H1 (cell line): ENCODE results near the gene ZMPSTE24.

Source experiments
- CBX8 ChIP-seq: fragments of 300-800, 300-1000 bp; sonication (generic); IDR thresholded peaks from 2 replicates; pipeline ENCODE4 v1.7.1; 2016; ENCODE audit warnings: low read depth, low read length, borderline replicate concordance
- CREB1 ChIP-seq: IDR thresholded peaks from 2 replicates; pipeline ENCODE4 v1.6.1; 2012; ENCODE audit warnings: inconsistent platforms
- JUND ChIP-seq: IDR thresholded peaks from 2 replicates; pipeline ENCODE4 v1.6.1; 2011; ENCODE audit warnings: mild to moderate bottlenecking, improper control_type of control experiment, low read length
- POLR2AphosphoS5 ChIP-seq: IDR thresholded peaks from 2 replicates; pipeline ENCODE4 v1.6.1; 2011; ENCODE audit warnings: low read depth, low read length
- SIN3A ChIP-seq, 2 experiments: IDR thresholded peaks in 1 of 2; conservative IDR thresholded peaks in 1 of 2; 2 replicates each; pipeline ENCODE4 v1.6.1; 2011 to 2012; ENCODE audit warnings: low read length in 2 of 2, improper control_type of control experiment in 1 of 2, low read depth in 1 of 2, mild to moderate bottlenecking in 1 of 2
- TF ChIP-seq, protein P1 (sequence below), 3 experiments: IDR thresholded peaks; 1 replicate in 2 of 3; 2 replicates in 1 of 3; pipeline versions ENCODE4 v1.5.1 to v1.6.1; 2011; ENCODE audit warnings: low read length in 3 of 3, mild to moderate bottlenecking in 3 of 3, inconsistent platforms in 2 of 3, low read depth in 1 of 3, moderate library complexity in 1 of 3; ENCODE audit not compliant: insufficient read depth in 1 of 3; ENCODE audit errors: control extremely low read depth in 1 of 3

DNA sequence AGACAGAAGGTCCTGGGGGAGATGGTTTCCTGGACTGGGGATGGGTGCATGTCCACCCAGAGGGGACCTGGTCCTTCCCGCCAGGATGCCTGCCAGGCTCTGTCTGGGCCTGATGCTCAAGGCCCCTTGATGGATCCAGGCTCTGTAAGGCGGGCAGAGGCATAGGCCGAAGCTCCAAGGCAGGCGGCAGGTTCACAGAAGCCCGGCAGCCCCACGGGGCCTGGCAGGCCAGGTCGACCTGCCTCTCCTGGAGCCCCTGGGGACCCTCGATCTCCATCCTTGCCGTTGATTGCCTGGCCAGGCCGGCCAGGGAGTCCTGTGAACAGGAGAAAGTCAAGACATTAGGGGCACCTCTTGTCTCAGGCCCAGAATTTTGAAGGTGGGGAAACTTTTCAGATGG lies 43.0 kb downstream of the ZMPSTE24 start:
- no peak for TF ChIP-seq JUND
- TF ChIP-seq CREB1, result no peak
- no peak for TF ChIP-seq SIN3A (conservative IDR thresholded peaks at IDR 0.05 in 1 of 2, IDR thresholded peaks at IDR 0.05 in 1 of 2; ENCODE audit: low read depth in 1 of 2, low read length in 2 of 2)
- TF ChIP-seq, protein P1, sequence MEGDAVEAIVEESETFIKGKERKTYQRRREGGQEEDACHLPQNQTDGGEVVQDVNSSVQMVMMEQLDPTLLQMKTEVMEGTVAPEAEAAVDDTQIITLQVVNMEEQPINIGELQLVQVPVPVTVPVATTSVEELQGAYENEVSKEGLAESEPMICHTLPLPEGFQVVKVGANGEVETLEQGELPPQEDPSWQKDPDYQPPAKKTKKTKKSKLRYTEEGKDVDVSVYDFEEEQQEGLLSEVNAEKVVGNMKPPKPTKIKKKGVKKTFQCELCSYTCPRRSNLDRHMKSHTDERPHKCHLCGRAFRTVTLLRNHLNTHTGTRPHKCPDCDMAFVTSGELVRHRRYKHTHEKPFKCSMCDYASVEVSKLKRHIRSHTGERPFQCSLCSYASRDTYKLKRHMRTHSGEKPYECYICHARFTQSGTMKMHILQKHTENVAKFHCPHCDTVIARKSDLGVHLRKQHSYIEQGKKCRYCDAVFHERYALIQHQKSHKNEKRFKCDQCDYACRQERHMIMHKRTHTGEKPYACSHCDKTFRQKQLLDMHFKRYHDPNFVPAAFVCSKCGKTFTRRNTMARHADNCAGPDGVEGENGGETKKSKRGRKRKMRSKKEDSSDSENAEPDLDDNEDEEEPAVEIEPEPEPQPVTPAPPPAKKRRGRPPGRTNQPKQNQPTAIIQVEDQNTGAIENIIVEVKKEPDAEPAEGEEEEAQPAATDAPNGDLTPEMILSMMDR (IDR thresholded peaks at IDR 0.05; ENCODE audit: control extremely low read depth in 1 of 3, insufficient read depth in 1 of 3, low read depth in 1 of 3, low read length in 3 of 3), result no peak
- TF ChIP-seq POLR2AphosphoS5, result no peak
- no peak for TF ChIP-seq CBX8
